Measurements from ENCODE around the gene CHRDL1.

CHRDL1 gene

GRCh38 chrX:110743679-110744340, 51.8 kb downstream of the CHRDL1 start:
- DNase-seq (ENCODE audit: low spot score) = no peak

GRCh38 chrX:110741213-110741796, 54.3 kb downstream of the CHRDL1 start:
- DNase-seq (ENCODE audit: low spot score) = no peak

DNA sequence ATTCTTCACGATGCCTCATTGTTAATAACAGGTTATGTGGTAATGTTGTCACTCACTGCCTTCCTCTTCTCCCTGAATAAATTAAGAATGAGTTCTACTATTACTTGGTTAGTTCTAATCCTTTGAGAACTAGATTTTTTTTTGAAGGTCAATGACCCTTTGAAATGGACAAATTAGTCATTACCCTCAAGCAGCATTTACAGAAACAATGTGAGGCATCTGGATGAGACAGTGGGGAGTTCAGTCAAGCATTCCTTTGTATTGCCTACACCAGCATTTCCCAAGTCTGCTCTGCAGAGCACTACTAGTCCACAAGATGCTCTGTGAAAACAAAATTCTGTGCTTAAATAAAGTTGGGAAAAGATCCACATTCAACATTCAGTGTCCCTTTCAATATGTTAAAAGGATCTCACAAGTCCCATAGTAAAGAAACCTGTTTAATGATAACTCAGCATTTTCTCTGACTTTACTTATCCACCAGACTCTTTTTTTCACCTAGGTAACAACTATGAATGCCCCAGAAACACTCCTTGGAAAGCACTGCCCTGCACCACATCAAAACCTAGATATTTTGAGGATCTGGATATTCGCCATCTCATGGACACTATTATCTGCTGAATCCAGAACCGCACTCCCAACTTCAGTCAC, 60.6 kb downstream of the CHRDL1 start:
- DNase-seq (ENCODE audit: low spot score) = peak; percentile 7

DNA sequence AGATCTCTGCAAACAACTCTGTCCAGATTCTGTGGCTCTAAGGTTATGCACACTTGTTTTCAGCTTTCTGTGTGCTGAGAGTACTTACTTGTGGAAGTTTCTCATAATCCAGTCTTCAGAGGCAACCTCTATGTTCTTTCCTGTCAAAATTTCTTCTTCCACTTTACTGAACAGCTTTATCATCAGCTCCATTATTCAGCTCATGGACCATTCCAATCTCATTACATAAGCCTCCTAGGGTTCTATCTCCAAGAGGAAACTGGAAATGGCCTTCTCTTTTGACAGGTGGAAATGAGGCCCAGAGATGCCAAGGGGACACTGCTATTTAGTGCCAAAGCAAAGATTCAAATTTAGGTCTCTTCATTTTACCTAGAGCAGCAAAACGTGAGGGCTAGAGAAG, 61.3 kb downstream of the CHRDL1 start:
- no peak for DNase-seq (ENCODE audit: low spot score)

DNA sequence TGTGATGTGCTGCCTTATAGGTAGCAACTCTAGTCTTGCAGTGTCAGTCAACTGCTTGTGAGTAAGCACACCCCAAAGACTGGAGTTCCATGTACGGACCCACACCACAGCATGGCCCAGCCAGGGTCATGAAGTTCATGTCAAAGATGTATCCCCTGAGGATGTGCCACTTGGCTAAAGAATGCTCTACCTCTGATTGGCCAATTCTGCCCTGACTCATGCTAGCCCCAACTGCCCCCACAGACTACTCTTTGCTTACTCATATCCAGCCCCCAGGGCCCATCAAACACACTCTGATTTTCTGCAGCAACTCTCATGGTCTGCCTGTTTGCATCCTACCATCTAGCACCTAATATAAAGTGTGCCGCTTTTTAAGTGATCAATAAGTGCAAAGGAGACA, 62.5 kb downstream of the CHRDL1 start:
- DNase-seq (ENCODE audit: low spot score) = no peak

- no peak for DNase-seq (ENCODE audit: low spot score)
These were observed 63.4 kb downstream of the CHRDL1 start for GRCh38 chrX:110732266-110732665.

DNA sequence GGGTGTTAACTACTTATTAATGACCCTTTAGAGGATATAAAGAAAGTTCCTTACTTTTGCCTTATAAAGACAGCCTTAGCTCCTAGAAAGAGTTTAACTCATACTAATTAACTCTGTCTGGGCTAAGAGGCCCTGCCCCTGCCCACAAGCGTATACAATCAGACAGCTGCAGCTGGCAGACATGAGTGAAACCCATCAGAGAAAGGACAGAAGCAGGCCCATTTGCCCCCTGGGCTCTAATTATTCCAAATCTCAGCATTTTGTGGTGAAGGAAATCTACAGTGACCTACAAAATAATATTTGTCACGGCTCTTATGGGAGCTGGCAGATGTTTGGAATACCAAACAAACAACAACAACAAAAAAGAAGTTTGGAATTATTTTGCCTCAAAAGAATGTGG, 71.8 kb downstream of the CHRDL1 start:
- no peak for DNase-seq (ENCODE audit: low spot score)

- DNase-seq (ENCODE audit: low spot score) = no peak
These were observed 73.5 kb downstream of the CHRDL1 start for GRCh38 chrX:110722135-110722534.

- DNase-seq (ENCODE audit: low spot score) = no peak
These were observed 82.0 kb downstream of the CHRDL1 start for GRCh38 chrX:110713666-110714065.

DNA sequence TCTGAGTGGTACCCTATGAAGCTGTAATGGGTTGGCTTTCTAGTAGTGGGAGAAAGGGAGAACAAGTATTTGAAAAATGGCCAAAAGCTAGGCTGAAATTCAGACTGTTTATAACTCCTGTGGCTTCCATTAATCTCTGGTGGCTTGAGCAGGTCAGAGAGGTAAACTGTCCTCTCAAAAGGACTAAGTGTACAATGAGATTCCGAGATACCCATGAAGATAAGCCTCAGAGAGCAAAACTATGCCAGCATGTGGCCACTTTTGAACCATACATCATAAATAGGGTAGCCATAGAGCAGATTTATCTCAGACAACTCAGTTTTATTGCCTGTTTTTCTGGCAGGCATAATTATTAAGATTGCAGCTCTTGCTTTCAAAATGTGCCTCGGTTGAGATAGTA, 89.2 kb downstream of the CHRDL1 start:
- no peak for DNase-seq (ENCODE audit: low spot score)

DNA sequence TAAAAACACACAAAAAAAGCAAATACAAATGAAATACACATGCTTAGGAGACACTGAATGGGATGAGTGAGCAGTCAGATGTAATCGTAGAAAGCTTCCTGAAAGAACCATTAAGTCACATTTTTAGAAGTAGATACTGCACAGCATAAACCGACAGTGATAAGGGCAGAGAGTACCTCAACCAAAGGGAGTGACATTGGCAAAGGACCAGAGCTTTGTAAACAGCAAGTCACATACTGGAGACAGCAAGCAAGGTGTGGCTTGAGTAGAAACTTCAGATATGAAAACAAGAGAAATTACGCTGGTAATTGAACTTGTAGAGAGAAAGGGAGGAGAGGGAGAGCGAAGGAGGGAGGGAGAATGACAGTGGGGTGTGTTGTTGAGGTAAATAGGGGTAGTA, 92.0 kb downstream of the CHRDL1 start:
- no peak for DNase-seq (ENCODE audit: low spot score)

GRCh38 chrX:110699109-110699508, 96.5 kb downstream of the CHRDL1 start:
- DNase-seq (ENCODE audit: low spot score) = no peak

DNA sequence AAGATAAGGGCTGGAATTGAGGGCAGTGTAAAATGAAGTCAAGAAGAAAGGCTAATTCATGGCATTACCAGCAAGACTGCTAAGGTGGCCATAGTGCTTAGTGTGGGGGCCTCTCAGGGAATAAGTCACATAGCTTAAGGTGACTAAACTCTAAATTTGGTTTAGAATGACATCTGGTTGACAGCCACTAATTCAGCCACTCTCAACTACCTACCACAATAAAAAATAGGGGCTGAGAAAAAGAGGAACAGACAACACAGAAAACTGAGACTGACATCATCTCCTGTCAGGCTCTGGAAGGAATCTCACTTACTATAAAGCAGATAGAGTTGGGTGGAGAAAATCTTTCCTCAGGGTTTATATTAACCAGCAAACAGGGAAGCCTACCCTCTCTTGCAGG, 96.9 kb downstream of the CHRDL1 start:
- no peak for DNase-seq (ENCODE audit: low spot score)

- DNase-seq (ENCODE audit: low spot score) = no peak
These were observed 102.8 kb downstream of the CHRDL1 start for GRCh38 chrX:110692866-110693265.

DNA sequence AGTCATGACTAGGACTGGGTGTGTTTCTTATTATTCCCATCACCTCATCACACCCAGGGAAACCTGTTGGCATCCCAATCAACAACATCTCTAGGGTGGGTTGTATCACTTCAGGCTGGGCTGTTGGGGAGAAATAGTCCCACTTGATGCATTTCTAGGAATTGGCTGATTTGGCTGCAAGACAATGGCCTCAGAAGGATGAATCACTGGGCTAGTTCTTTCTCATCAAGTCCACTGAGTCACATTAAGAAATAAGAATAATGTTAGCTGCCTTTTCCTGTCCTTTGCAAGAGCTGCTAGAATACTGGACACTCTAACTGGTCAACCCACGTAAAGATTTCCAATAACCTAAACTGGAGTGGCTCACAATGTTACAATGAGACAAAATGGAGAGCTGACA, 104.2 kb downstream of the CHRDL1 start:
- no peak for DNase-seq (ENCODE audit: low spot score)

GRCh38 chrX:110684653-110685052, 111.0 kb downstream of the CHRDL1 start:
- no peak for DNase-seq (ENCODE audit: low spot score)

GRCh38 chrX:110683925-110684324, 111.7 kb downstream of the CHRDL1 start:
- DNase-seq (ENCODE audit: low spot score) = no peak

DNA sequence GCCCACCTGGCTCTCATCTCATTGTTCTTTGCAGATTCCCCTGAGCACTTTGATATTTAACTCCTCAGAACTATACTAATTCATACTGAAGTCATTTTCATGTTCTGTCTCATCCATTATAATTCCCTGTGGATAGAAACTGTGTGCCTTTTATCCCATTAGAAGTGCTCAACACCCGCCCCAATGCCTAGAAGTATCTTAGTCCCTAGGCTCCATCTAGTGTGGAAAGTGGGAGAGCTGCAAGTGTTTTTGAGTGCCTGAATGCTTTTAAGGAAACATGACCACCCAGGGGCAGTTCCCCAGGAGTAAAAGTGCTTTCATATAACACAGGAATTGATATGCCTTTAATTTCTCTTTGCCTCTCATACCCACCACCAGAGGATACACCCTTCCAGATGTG, 117.0 kb downstream of the CHRDL1 start:
- no peak for DNase-seq (ENCODE audit: low spot score)

DNA sequence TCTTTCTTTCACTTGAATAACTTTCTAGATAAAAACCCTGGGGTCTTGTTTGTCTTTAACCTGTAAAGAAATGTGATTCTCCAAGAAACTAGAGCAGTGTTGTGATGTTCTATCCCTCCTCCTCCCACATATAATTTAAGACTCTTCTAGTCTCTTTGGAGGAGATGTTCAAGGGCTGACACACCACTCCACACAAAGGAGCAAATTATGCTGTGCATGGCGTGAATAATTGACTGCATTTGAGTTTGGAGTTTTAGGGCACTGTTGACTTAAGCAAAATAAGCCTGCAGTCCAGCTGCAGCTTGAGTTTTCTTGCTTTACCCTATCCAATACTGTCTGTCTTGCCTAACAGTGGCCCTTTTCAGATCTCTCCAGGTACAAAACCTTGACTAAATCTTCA, 119.7 kb downstream of the CHRDL1 start:
- DNase-seq (ENCODE audit: low spot score) = no peak

DNA sequence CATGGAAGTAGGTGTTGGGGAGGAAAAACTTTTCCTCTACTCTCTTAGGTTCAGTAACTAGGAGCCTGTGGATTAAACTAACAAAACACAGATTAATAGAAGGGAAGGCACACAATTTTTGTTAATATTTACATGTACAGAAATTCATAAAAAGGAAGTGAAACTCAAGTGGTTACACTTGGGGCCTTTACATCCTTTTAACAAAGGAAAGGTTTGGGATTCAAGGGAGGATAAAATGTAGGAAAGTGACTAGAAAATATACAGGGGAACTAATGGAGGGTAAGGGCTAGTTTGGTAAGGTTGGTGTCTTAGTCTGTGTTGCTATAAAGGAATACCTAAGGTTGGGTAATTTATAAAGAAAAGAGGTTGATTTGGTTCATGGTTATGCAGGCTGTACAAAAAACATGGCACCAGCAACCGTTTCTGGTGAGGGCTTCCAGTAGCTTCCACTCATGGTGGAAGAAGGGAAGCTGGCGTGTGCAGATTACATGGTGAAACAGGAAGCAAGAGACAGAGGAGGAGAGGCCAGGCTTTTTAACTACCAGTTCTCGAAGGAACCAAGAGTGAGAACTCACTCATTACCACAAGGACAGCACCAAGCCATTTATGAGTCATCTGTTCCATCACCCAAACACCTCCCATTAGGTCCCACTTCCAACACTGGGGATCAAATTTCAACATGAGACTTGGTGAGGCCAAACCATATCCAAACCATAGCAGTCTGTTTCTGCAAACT, 124.4 kb downstream of the CHRDL1 start:
- DNase-seq (ENCODE audit: low spot score) = no peak

DNA sequence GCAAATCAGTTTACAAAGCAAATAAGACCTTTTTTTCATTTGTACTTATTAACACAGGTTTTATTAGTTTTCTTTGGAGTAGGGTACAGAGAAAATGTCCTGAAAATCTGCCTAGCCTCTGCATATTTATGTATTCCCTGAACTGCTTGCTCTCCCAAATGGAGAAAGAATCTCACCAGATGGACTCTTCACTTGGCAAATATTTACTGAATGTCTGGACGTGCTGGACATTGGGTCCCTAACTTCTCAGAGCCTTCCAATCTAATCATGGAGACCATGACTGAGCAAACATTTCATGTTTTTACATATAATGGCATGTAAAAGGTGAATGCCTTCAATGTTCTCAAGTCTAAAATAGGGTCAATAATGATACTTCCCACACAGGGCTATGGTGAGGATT, 126.0 kb downstream of the CHRDL1 start:
- no peak for DNase-seq (ENCODE audit: low spot score)

GRCh38 chrX:110667706-110668105, 127.9 kb downstream of the CHRDL1 start:
- peak; percentile 71 for DNase-seq (ENCODE audit: low spot score)
